ENCODE data around the gene NT5M.

Gene NT5M

DNA sequence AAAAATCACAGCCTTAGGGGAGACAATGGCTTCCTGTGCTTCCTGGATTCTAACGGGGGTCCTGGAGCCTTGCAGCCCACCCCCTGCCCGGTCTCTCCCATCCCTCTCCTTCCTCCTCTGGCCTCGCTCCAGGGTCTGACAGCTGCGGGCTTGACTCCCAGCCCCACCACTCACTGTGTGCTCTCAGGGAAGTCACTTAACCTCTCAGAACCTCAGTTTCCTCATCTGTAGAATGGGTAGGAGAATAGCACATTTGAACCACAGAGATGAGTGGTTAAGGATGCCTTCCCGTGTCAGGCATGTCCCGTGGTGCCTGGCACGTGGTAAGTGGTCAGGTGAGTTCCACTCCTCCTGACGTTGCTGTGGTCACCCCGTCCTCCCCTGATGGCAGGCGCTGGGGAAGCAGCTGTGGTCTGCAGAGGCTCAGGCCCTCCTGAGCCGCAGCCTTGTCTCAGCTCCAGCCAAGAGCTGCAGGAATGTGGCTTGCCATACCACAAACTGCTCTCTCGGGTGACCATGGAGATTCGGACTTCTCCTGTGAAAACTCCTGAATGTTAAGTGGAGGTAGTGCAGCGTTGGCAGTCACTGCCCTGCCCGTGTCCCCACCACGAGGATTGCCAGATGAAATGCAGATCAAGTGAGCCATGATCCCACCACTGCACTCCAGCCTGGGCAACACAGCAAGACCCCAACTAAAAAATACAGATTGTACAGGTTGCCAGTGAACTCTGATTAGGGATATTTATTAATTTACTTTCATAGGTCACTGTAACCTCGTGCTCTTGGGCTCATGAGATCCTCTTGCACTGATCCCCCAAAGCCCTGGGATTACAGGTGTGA, 85.7 kb downstream of the NT5M start:
- DNase-seq (ENCODE audit: extremely low read depth in 1 of 2, low read depth in 1 of 2) = no peak

DNA sequence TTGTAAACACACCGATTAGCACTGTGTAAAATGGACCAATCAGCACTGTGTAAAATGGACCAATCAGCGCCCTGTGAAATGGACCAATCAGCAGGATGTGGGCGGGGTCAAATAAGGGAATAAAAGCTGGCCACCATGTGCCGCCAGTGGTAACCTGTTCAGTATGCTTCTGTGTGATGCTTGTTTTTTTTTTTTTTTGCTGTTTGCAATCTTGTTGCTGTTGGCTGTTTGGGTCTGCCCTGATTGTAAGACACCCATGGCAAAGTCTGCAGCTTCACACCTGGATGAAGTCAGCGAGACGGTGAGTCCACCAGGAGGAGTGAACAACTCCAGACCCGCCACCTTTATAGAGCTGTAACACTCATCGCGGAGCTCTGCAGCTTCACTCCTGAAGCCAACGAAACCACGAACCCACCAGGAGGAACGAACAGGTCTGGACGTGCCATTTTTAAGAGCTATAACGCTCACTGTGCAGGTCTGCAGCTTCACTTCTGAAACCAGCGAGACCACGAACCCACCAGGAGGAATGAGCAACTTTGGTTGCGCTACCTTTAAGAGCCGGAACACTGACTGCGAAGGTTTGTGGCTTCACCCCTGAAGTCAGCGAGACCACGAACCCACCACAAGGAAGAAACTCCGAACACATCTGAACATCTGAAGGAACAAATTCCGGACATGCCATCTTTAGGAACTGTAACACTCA, 88.6 kb downstream of the NT5M start:
- peak; percentile 20 to 40 for DNase-seq (ENCODE audit: extremely low read depth in 1 of 2, low read depth in 1 of 2)

DNA sequence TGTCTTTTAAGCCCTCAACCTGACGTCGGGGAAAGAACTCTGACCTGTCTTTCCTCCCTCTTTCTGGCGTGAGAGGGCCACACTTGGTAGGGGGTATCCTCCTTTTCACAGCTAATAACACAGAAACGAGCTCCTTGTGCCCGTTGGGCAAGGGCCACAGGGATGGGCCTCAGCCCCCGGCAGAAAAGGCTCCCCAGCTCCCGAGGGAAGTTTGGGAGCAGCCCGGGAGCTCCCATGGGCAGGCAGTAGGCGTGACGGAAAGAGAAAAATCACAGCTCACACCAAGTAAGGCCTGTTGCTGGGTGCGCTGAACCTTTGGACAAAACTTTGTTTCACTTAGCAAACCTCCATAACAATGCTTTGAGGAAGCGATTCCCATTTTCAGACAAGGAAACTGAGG, 90.8 kb downstream of the NT5M start:
- no peak for DNase-seq (ENCODE audit: extremely low read depth in 1 of 2, low read depth in 1 of 2)

DNA sequence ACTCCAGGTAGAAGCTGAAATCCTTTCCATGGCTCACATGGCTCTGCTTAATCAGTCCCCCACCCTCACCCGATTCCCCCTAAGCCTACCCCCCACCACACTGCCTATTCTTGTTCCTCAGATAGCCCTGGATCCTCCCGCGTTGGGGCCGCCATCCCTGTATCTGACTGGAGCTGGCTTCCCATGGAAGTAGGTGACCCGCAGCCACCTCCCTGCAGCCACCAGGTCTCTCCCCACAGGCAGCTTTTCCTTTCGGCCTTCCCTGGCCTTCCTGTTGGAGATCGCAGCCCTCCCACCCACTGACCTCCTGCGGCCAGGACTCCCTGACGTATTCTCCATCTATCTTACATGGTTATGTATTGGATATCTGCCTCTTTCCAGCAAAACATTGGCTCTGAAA, 91.3 kb downstream of the NT5M start:
- no peak for DNase-seq (ENCODE audit: extremely low read depth in 1 of 2, low read depth in 1 of 2)

DNA sequence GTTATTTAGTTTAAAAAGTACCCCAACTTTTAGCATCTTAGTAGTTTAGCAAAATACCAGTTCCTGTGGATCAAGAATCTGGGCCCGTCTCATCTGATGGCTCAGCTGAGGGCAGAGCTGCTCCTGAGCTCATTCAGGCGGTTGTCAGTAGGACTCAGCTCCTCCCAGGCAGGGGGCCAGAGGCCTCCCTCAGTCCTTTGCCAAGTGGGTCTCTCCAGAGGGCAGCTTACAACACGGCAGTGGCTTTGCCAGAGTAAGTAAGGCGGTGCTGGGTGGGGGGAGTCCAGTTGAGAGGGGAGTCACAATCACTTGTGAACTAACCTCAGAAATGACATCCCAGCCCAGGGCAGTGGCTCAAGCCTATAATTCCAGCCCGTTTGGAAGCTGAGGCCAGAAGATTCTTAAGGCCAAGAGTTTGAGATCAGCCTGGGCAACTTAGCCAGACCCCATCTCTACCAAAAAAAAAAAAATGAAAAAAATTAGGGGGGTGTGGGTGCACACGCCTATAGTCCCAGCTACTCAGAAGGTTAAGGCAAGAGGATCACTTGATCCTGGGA, 92.2 kb downstream of the NT5M start:
- no peak for DNase-seq (ENCODE audit: extremely low read depth in 1 of 2, low read depth in 1 of 2)

DNA sequence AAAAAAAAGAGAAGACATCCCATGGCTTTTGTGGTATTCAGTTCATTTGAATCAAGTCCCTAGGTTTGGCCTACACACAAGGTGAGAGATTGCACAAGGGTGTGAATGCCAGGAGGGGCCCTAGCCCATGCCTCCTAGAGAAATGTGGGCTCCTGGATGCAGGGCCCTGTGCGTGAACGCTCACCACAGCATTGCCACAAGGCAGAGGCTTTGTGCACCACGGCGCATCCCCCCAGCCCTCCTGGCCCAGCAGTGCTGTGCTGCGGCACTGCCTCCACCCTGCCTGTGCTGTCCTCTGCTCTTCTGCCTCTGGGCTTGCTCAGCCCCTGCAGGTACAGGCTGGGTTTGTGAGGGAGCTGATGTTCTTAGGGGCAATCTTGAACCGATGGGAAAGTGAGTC, 92.7 kb downstream of the NT5M start:
- DNase-seq (ENCODE audit: extremely low read depth in 1 of 2, low read depth in 1 of 2) = no peak

Measured in activated CD8-positive, alpha-beta memory T cell treated with anti-CD3 and anti-CD28 coated beads for 1 hour (primary cell).